B cell (primary cell): ENCODE measurements around the gene C17orf50. TPM values are rescaled to one million over a fixed set of nuclear protein-coding genes. Genes with fewer than 3 reads are reported as not detected.

Experiments
- ATAC-seq: fragments of 200-7000 bp; cut with Tn5 transposase; one replicate; pipeline ENCODE4 v1.10.0; 2021; ENCODE audit warnings: low read depth, mild to moderate bottlenecking, moderate number of reproducible peaks, moderate library complexity
- CTCF ChIA-PET: fragments of 350-600 bp; sonication (Branson Sonifier 250); formaldehyde crosslinking; loops from one replicate; lab custom pipeline; 2021; ENCODE audit warnings: antibody characterized with exemption, inconsistent platforms; lab: Charles Lee
- POLR2A ChIA-PET: fragments of 350-600 bp; sonication (Branson Sonifier 250); formaldehyde crosslinking; loops from one replicate; lab custom pipeline; 2021; ENCODE audit warnings: antibody characterized with exemption; lab: Charles Lee
- DNase-seq: peaks from one replicate; pipeline ENCODE4 v3.0.0; 2013
- H2AFZ ChIP-seq: 2 replicates; pipeline ENCODE4 v1.6.1; 2012; ENCODE audit warnings: mild to moderate bottlenecking, low read depth, low read length; ENCODE audit not compliant: insufficient read depth, poor library complexity, severe bottlenecking
- H3K27ac ChIP-seq, 2 donors: 1 replicate in 1 of 2; 2 replicates in 1 of 2; pipeline ENCODE4 v1.5.1; 2012 to 2013; ENCODE audit warnings: low read length in 2 of 2, mild to moderate bottlenecking in 2 of 2, moderate library complexity in 1 of 2
- H3K27me3 ChIP-seq, 4 experiments: fragments of 200-600 bp in 1 of 4; sonication (generic) in 1 of 4; replicated peaks in 1 of 4; 1 replicate in 2 of 4; 2 replicates in 2 of 4; pipeline versions ENCODE4 v1.6.1 to v1.7.0; 2013 to 2016; ENCODE audit warnings: low read length in 3 of 4, mild to moderate bottlenecking in 2 of 4, mixed read lengths in 1 of 4, moderate library complexity in 1 of 4; ENCODE audit not compliant: insufficient read depth in 4 of 4, control insufficient read depth in 3 of 4; ENCODE audit errors: control extremely low read depth in 1 of 4
- H3K36me3 ChIP-seq, 2 experiments: replicated peaks in 1 of 2; 1 replicate in 1 of 2; 2 replicates in 1 of 2; pipeline versions ENCODE4 v1.6.1 to v1.7.1; 2013; ENCODE audit warnings: low read length in 1 of 2; ENCODE audit not compliant: insufficient read depth in 2 of 2, control insufficient read depth in 1 of 2; ENCODE audit errors: control extremely low read depth in 1 of 2, extremely low read depth in 1 of 2
- H3K4me1 ChIP-seq, 2 donors: fragments of 200-600 bp in 1 of 2; sonication (generic) in 1 of 2; 1 replicate in 1 of 2; 2 replicates in 1 of 2; pipeline versions ENCODE4 v1.5.1 to v1.6.1; 2013 to 2017; ENCODE audit warnings: low read length in 2 of 2; ENCODE audit not compliant: control insufficient read depth in 2 of 2, insufficient read depth in 2 of 2
- H3K4me2 ChIP-seq: replicated peaks from 2 replicates; pipeline ENCODE3; 2012; ENCODE audit warnings: mild to moderate bottlenecking, low read depth, low read length; ENCODE audit not compliant: poor library complexity, severe bottlenecking
- H3K4me3 ChIP-seq, 5 experiments: fragments of 200-600 bp in 1 of 5; sonication (generic) in 1 of 5; 1 replicate in 3 of 5; 2 replicates in 2 of 5; pipeline versions ENCODE4 v1.5.1 to v1.7.0; 2011 to 2016; ENCODE audit warnings: low read length in 4 of 5, mild to moderate bottlenecking in 4 of 5, low read depth in 2 of 5, control low read depth in 1 of 5, moderate library complexity in 1 of 5; ENCODE audit not compliant: insufficient read depth in 1 of 5; ENCODE audit errors: control extremely low read depth in 1 of 5, extremely low read depth in 1 of 5
- H3K79me2 ChIP-seq: fragments of 200-600 bp; sonication (generic); one replicate; pipeline ENCODE4 v1.6.0; 2016; ENCODE audit warnings: low read length; ENCODE audit not compliant: control insufficient read depth, insufficient read depth
- H3K9ac ChIP-seq: fragments of 200-600 bp; sonication (generic); 2 replicates; pipeline ENCODE4 v1.6.1; 2017; ENCODE audit warnings: mild to moderate bottlenecking, low read length, moderate library complexity
- H3K9me3 ChIP-seq, 3 donors: one replicate each; pipeline versions ENCODE4 v1.6.1 to v1.7.1; 2013; ENCODE audit warnings: low read length in 2 of 3; ENCODE audit not compliant: control insufficient read depth in 2 of 3, insufficient read depth in 1 of 3; ENCODE audit errors: control extremely low read depth in 1 of 3
- H4K20me1 ChIP-seq: 2 replicates; pipeline ENCODE4 v1.6.0; 2012; ENCODE audit warnings: mild to moderate bottlenecking, low read length; ENCODE audit not compliant: insufficient read depth, control insufficient read depth, poor library complexity, severe bottlenecking
- H3K27ac Mint-ChIP-seq: one replicate; pipeline ENCODE4 v1.8.0; 2021; ENCODE audit warnings: mixed read lengths
- H3K27me3 Mint-ChIP-seq: one replicate; pipeline ENCODE4 v1.8.0; 2021; ENCODE audit warnings: mixed read lengths
- H3K4me1 Mint-ChIP-seq: one replicate; pipeline ENCODE4 v1.8.0; 2021; ENCODE audit warnings: mixed read lengths
- H3K4me3 Mint-ChIP-seq: one replicate; pipeline ENCODE4 v1.8.0; 2021; ENCODE audit warnings: mixed read lengths
- H3K9me3 Mint-ChIP-seq: one replicate; pipeline ENCODE4 v1.8.0; 2022; ENCODE audit warnings: mixed read lengths; ENCODE audit not compliant: insufficient read depth
- EZH2 ChIP-seq: IDR thresholded peaks from 2 replicates; pipeline ENCODE4 v1.6.1; 2012; ENCODE audit warnings: borderline replicate concordance, low read depth, mild to moderate bottlenecking, moderate library complexity, low read length; ENCODE audit not compliant: insufficient read depth, poor library complexity, severe bottlenecking
- WGBS: methylation state at CpG from one replicate; pipeline ENCODE4 v1.1.5; 2013; ENCODE audit warnings: missing lambda C conversion rate; ENCODE audit not compliant: insufficient coverage; 5-methylcytosine and 5-hydroxymethylcytosine counted together
- intact Hi-C: fragments of 100-400 bp; cut with micrococcal nuclease; formaldehyde crosslinking; loops from one replicate; pipeline ENCODE4 v1.10.0; 2022
- polyA plus RNA-seq: library from polyadenylated mRNA; depleted of rRNA; stranded (reverse); fragments of >200 nt; gene quantifications from 2 replicates; pipeline ENCODE4 v1.2.3, GENCODE V29; 2012
- total RNA-seq, 2 donors: library from RNA; stranded (reverse); fragments of 120-200 nt in 1 of 2; gene quantifications; 1 replicate in 1 of 2; 2 replicates in 1 of 2; pipeline versions ENCODE4 v1.2.3 to v1.2.4, GENCODE V29; 2013 to 2022
- TF ChIP-seq, protein P1 (sequence below): fragments of 200-600 bp; IDR thresholded peaks from one replicate; pipeline ENCODE4 v1.8.0; 2022; ENCODE audit warnings: antibody characterized with exemption, mild to moderate bottlenecking

The C17orf50 gene
- total and polyA plus RNA-seq, 2 donors (not counting 1 experiment from before 2014, with no cell fraction given) = not detected

DNA sequence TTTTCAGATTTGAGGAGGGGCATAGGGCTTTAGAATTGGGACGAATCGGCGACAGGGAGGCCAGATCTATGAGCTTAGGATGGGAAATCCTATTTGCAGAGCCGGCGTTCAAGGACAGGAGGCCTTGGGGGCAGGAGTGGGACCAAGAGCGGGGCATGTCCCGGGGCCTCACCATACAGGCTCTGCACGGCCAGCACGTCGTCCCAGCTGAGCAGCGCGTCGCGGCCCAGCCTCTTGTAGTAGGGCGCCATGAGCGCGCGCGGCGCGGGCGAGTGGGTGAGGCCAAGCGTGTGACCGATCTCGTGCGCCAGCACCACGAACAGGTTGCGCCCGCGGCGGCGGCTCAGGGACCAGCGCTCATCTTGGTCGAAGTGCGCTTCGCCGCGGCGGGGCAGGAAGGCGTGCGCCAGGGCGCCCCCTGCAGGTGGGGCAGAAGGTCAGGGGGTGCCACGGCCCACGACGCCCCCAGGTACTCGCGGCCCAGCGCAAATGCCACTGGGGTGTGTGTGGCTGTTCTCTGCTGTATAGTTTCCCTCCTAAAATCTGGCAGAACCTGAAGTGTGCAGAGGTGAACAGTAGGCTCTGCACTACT, 9.3 kb downstream of the C17orf50 start:
- TF ChIP-seq, protein P1, sequence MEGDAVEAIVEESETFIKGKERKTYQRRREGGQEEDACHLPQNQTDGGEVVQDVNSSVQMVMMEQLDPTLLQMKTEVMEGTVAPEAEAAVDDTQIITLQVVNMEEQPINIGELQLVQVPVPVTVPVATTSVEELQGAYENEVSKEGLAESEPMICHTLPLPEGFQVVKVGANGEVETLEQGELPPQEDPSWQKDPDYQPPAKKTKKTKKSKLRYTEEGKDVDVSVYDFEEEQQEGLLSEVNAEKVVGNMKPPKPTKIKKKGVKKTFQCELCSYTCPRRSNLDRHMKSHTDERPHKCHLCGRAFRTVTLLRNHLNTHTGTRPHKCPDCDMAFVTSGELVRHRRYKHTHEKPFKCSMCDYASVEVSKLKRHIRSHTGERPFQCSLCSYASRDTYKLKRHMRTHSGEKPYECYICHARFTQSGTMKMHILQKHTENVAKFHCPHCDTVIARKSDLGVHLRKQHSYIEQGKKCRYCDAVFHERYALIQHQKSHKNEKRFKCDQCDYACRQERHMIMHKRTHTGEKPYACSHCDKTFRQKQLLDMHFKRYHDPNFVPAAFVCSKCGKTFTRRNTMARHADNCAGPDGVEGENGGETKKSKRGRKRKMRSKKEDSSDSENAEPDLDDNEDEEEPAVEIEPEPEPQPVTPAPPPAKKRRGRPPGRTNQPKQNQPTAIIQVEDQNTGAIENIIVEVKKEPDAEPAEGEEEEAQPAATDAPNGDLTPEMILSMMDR = no peak
- no peak for TF ChIP-seq EZH2
- POLR2A ChIA-PET = no interaction called here
- Mint-ChIP-seq H3K4me3 (no peak overlapping the region), H3K4me1 (peaks cover 1% of the 10 kb centered on the region), H3K9me3 (no peaks in the 10 kb centered on the region), H3K27ac (no peak overlapping the region), H3K27me3 (peaks cover 13% of the 10 kb centered on the region)
- Histone ChIP-seq H3K27ac (no peak overlapping the region), H3K79me2 (no peaks in the 10 kb centered on the region), H2AFZ (no peak overlapping the region), H4K20me1 (no peaks in the 10 kb centered on the region), H3K9ac (no peak overlapping the region), H3K27me3 (peaks cover 0 to 3% (median 0%) of the 10 kb centered on the region in 4 experiments), H3K36me3 (no peaks in the 10 kb centered on the region), H3K4me3 (no peak overlapping the region), H3K4me2 (no peak overlapping the region), H3K4me1 (peaks cover 2 to 3% of the 10 kb centered on the region in 2 donors), H3K9me3 (peaks cover 0 to 3% (median 0%) of the 10 kb centered on the region in 3 donors)
- WGBS = 98% methylated on average over 47 of the region's 48 CpGs
- CTCF ChIA-PET = interaction anchor here (0.7 to 10.2 kb wide), 4 partner anchors 12 to 38 kb away, joined by 3 to 349 read pairs (median 4); partner anchors contain the start of gene TAF15
- DNase-seq (no peak), ATAC-seq (no peak)
- intact Hi-C loops = loop anchor here (10.0 kb wide), 1 partner anchor 715 kb away; the partner anchor contains the start of gene ZNHIT3

DNA sequence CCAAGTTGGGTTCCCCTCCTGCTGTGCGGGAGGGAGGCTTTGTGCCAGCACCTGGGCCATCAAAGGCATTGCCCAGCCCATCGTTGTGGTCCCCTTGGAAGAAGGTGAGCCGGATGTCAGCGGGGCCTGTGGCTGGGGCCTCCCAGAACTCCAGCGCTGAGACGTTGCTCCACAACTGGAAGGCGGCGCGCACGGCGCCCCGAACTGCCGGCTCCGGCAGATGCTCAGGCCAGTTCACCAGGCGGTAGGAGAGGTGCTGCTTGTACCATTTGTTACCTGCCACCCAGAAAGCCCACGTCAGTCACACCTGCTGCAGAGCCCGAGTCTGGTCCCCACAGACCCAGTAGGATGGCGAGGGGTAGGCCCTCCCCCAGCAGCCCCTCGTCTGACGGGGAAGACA, 12.4 kb downstream of the C17orf50 start:
- no peak overlapping the region for H3K9ac ChIP-seq
- TF ChIP-seq EZH2 = no peak
- TF ChIP-seq, protein P1 = no peak
- Mint-ChIP-seq H3K27ac (no peak overlapping the region), H3K27me3 (peaks cover 13% of the 10 kb centered on the region), H3K4me1 (no peaks in the 10 kb centered on the region), H3K9me3 (no peaks in the 10 kb centered on the region), H3K4me3 (no peak overlapping the region)
- ChIA-PET CTCF (interaction anchor here (1.1 kb wide), 1 partner anchor 9 kb away, joined by 3 read pairs; no protein-coding TSS in a partner anchor), POLR2A (no interaction called here)
- H4K20me1 ChIP-seq = no peaks in the 10 kb centered on the region
- intact Hi-C loops = no loop called here
- WGBS = 67% methylated on average over 20 of the region's 20 CpGs
- no peaks in the 10 kb centered on the region for H3K4me1 ChIP-seq
- H3K9me3 ChIP-seq = peaks cover 0 to 3% (median 0%) of the 10 kb centered on the region in 3 donors
- no peak overlapping the region for H3K27ac ChIP-seq
- H3K79me2 ChIP-seq = no peaks in the 10 kb centered on the region
- H2AFZ ChIP-seq = no peak overlapping the region
- no peak for DNase-seq
- no peak overlapping the region for H3K4me2 ChIP-seq
- H3K4me3 ChIP-seq = no peak overlapping the region
- H3K36me3 ChIP-seq = no peaks in the 10 kb centered on the region
- ATAC-seq = no peak
- peaks cover 0 to 5% (median under 1%) of the 10 kb centered on the region in 4 experiments for H3K27me3 ChIP-seq
